Colonic mucosa (tissue), 4 donors: Measurements from ENCODE around the gene GNPDA1. TPM values are rescaled to one million over a fixed set of nuclear protein-coding genes. Genes with fewer than 3 reads are reported as not detected.

Experiments
- DNase-seq: peaks from one replicate; pipeline ENCODE4 v3.0.0-alpha.2; 2020
- H3K27ac ChIP-seq: fragments of 200-600 bp; one replicate; pipeline ENCODE4 v1.8.0; 2021
- H3K27me3 ChIP-seq: fragments of 200-600 bp; one replicate; pipeline ENCODE4 v1.8.0; 2021
- H3K36me3 ChIP-seq: fragments of 200-600 bp; one replicate; pipeline ENCODE4 v1.8.0; 2021
- H3K4me1 ChIP-seq: fragments of 200-600 bp; one replicate; pipeline ENCODE4 v1.8.0; 2021; ENCODE audit warnings: mild to moderate bottlenecking
- H3K4me3 ChIP-seq: fragments of 200-600 bp; one replicate; pipeline ENCODE4 v1.8.0; 2021
- H3K9ac ChIP-seq, 2 donors: one replicate each; pipeline ENCODE4 v1.7.0; 2013; ENCODE audit warnings: control low read depth in 2 of 2, low read depth in 2 of 2, low read length in 2 of 2
- H3K9me3 ChIP-seq: fragments of 200-600 bp; one replicate; pipeline ENCODE4 v1.8.0; 2021
- CTCF ChIP-seq: fragments of 200-600 bp; IDR thresholded peaks from one replicate; pipeline ENCODE4 v1.8.0; 2022; ENCODE audit warnings: antibody characterized with exemption, mild to moderate bottlenecking
- intact Hi-C: fragments of 100-400 bp; cut with DNase I; formaldehyde crosslinking; loops from one replicate; pipeline ENCODE4 v1.14.1; 2022
- total RNA-seq, 2 donors: library from RNA; stranded (reverse); fragmentation: NEBNext Ultra II Directional in 1 of 2; extraction: Animal tissue kit (Norgen Biotek cat#: 25700) in 1 of 2; gene quantifications; one replicate each; pipeline ENCODE4 v1.2.1, GENCODE V29; 2021
- donor health status: healthy.
- donor health status: DM: no; HTN: no; CAD: no.
- donor health status: DM: no; HTN: no; CAD: no.

GNPDA1 gene
- total RNA-seq, 2 donors from 2014 or later = 15.5 to 19.6 TPM

- no peak for DNase-seq
- Histone ChIP-seq H3K9ac (no peak overlapping the region), H3K9me3 (no peaks in the 10 kb centered on the region), H3K27ac (no peak overlapping the region), H3K4me3 (no peak overlapping the region), H3K27me3 (no peaks in the 10 kb centered on the region), H3K36me3 (no peaks in the 10 kb centered on the region), H3K4me1 (no peaks in the 10 kb centered on the region)
- TF ChIP-seq CTCF = no peak
- intact Hi-C loops = no loop called here
These were observed 19.3 kb upstream of the GNPDA1 start for GRCh38 chr5:142032150-142032549.

- H3K9me3 ChIP-seq = no peaks in the 10 kb centered on the region
- H3K4me1 ChIP-seq = no peaks in the 10 kb centered on the region
- no peak overlapping the region for H3K4me3 ChIP-seq
- no peaks in the 10 kb centered on the region for H3K27me3 ChIP-seq
- H3K27ac ChIP-seq = peak overlapping the region; percentile 70
- no peak overlapping the region for H3K9ac ChIP-seq
- intact Hi-C loops = no loop called here
- H3K36me3 ChIP-seq = no peaks in the 10 kb centered on the region
- no peak for DNase-seq
- TF ChIP-seq CTCF = no peak
These were observed 12.8 kb upstream of the GNPDA1 start for GRCh38 chr5:142025637-142026036.

DNA sequence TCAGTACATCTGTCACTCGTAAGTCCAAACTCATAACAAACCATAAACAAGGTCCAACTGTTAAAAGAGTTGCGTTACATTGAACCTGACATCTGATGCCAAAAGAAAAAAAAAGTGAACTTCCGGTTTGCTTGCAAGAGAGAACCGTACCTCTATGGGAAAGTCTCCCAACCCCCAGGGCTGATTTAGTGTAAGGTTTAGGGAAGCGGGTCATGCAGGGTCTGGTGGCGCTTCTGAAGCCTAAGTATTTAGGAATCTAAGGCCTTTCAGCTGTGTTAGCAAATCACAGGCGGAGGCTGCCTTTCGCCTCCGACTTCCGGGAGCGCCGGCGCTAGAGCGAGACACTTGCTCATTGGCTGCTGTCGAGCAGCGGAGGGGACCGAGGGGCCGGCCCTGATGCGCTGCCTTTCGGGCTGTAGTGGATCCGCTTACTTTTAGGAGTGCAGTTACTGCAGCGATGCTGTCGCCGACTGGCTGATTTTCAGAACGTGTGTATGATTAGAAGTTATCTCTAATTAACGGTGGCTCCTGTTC lies 12.0 kb upstream of the GNPDA1 start:
- Histone ChIP-seq H3K4me1 (no peaks in the 10 kb centered on the region), H3K27ac (peak overlapping the region; percentile 70), H3K9ac (peak overlapping the region in 1 of 2 donors; percentile 67), H3K36me3 (no peaks in the 10 kb centered on the region), H3K4me3 (peak overlapping the region; percentile 44), H3K27me3 (no peaks in the 10 kb centered on the region), H3K9me3 (no peaks in the 10 kb centered on the region)
- TF ChIP-seq CTCF = no peak
- intact Hi-C loops = no loop called here
- DNase-seq = peak; percentile 85

GRCh38 chr5:142023836-142024235 lies 11.0 kb upstream of the GNPDA1 start:
- intact Hi-C loops = no loop called here

GRCh38 chr5:142020122-142020659 lies 7.4 kb upstream of the GNPDA1 start:
- intact Hi-C loops = no loop called here
- no peak for DNase-seq
- no peak for TF ChIP-seq CTCF
- Histone ChIP-seq H3K4me3 (no peak overlapping the region), H3K4me1 (no peaks in the 10 kb centered on the region), H3K27ac (no peak overlapping the region), H3K9ac (no peak overlapping the region), H3K36me3 (no peaks in the 10 kb centered on the region), H3K27me3 (no peaks in the 10 kb centered on the region), H3K9me3 (no peaks in the 10 kb centered on the region)

More at GRCh38 chr5:142023836-142024235, 11.0 kb upstream of the GNPDA1 start:
- no peak overlapping the region for H3K9ac ChIP-seq
- no peaks in the 10 kb centered on the region for H3K4me1 ChIP-seq
- no peaks in the 10 kb centered on the region for H3K36me3 ChIP-seq
- H3K4me3 ChIP-seq = no peak overlapping the region
- no peak overlapping the region for H3K27ac ChIP-seq
- DNase-seq = no peak
- H3K27me3 ChIP-seq = no peaks in the 10 kb centered on the region
- no peaks in the 10 kb centered on the region for H3K9me3 ChIP-seq
- no peak for TF ChIP-seq CTCF
